Measurements from ENCODE around the gene RAMP2.

GRCh38 chr17:42795465-42795864, 34.4 kb downstream of the RAMP2 start:
- no peak for TF ChIP-seq SUZ12 (IDR thresholded peaks at IDR 0.05)
- no peak for TF ChIP-seq FOXA1 (IDR thresholded peaks at IDR 0.05)
- no peak for TF ChIP-seq SP1 (IDR thresholded peaks at IDR 0.05)
- no peak for TF ChIP-seq ELF4 (IDR thresholded peaks at IDR 0.05)
- TF ChIP-seq FOXM1 (IDR thresholded peaks at IDR 0.05; ENCODE audit: borderline replicate concordance) = no peak
- no peak for TF ChIP-seq ARNT (IDR thresholded peaks at IDR 0.05)
- no peak for TF ChIP-seq ZNF384 (IDR thresholded peaks at IDR 0.05)
- TF ChIP-seq BHLHE40 (IDR thresholded peaks at IDR 0.05; ENCODE audit: borderline replicate concordance) = no peak
- no peak for TF ChIP-seq PKNOX1 (IDR thresholded peaks at IDR 0.05)
- no peak for TF ChIP-seq L3MBTL2 (conservative IDR thresholded peaks at IDR 0.05)
- TF ChIP-seq NFRKB (IDR thresholded peaks at IDR 0.05) = no peak
- no peak for TF ChIP-seq TARDBP (IDR thresholded peaks at IDR 0.05)
- no peak for TF ChIP-seq LEF1 (IDR thresholded peaks at IDR 0.05; ENCODE audit: borderline replicate concordance)
- TF ChIP-seq HDGF (IDR thresholded peaks at IDR 0.05; ENCODE audit: borderline replicate concordance) = no peak
